B cell (primary cell): ENCODE data around the gene ARHGEF17. TPM values are rescaled to one million over a fixed set of nuclear protein-coding genes. Genes with fewer than 3 reads are reported as not detected.
A peak's percentile ranks its signal among the peaks of the same experiment; 100 is the strongest.

Source experiments
- ATAC-seq: fragments of 200-7000 bp; cut with Tn5 transposase; one replicate; pipeline ENCODE4 v1.10.0; 2021; ENCODE audit warnings: low read depth, mild to moderate bottlenecking, moderate number of reproducible peaks, moderate library complexity
- CTCF ChIA-PET: fragments of 350-600 bp; sonication (Branson Sonifier 250); formaldehyde crosslinking; loops from one replicate; lab custom pipeline; 2021; ENCODE audit warnings: antibody characterized with exemption, inconsistent platforms; lab: Charles Lee
- POLR2A ChIA-PET: fragments of 350-600 bp; sonication (Branson Sonifier 250); formaldehyde crosslinking; loops from one replicate; lab custom pipeline; 2021; ENCODE audit warnings: antibody characterized with exemption; lab: Charles Lee
- DNase-seq: peaks from one replicate; pipeline ENCODE4 v3.0.0; 2013
- H2AFZ ChIP-seq: 2 replicates; pipeline ENCODE4 v1.6.1; 2012; ENCODE audit warnings: mild to moderate bottlenecking, low read depth, low read length; ENCODE audit not compliant: insufficient read depth, poor library complexity, severe bottlenecking
- H3K27ac ChIP-seq, 2 donors: 1 replicate in 1 of 2; 2 replicates in 1 of 2; pipeline ENCODE4 v1.5.1; 2012 to 2013; ENCODE audit warnings: low read length in 2 of 2, mild to moderate bottlenecking in 2 of 2, moderate library complexity in 1 of 2
- H3K27me3 ChIP-seq, 4 experiments: fragments of 200-600 bp in 1 of 4; sonication (generic) in 1 of 4; replicated peaks in 1 of 4; 1 replicate in 2 of 4; 2 replicates in 2 of 4; pipeline versions ENCODE4 v1.6.1 to v1.7.0; 2013 to 2016; ENCODE audit warnings: low read length in 3 of 4, mild to moderate bottlenecking in 2 of 4, mixed read lengths in 1 of 4, moderate library complexity in 1 of 4; ENCODE audit not compliant: insufficient read depth in 4 of 4, control insufficient read depth in 3 of 4; ENCODE audit errors: control extremely low read depth in 1 of 4
- H3K36me3 ChIP-seq, 2 experiments: replicated peaks in 1 of 2; 1 replicate in 1 of 2; 2 replicates in 1 of 2; pipeline versions ENCODE4 v1.6.1 to v1.7.1; 2013; ENCODE audit warnings: low read length in 1 of 2; ENCODE audit not compliant: insufficient read depth in 2 of 2, control insufficient read depth in 1 of 2; ENCODE audit errors: control extremely low read depth in 1 of 2, extremely low read depth in 1 of 2
- H3K4me1 ChIP-seq, 2 donors: fragments of 200-600 bp in 1 of 2; sonication (generic) in 1 of 2; 1 replicate in 1 of 2; 2 replicates in 1 of 2; pipeline versions ENCODE4 v1.5.1 to v1.6.1; 2013 to 2017; ENCODE audit warnings: low read length in 2 of 2; ENCODE audit not compliant: control insufficient read depth in 2 of 2, insufficient read depth in 2 of 2
- H3K4me2 ChIP-seq: replicated peaks from 2 replicates; pipeline ENCODE3; 2012; ENCODE audit warnings: mild to moderate bottlenecking, low read depth, low read length; ENCODE audit not compliant: poor library complexity, severe bottlenecking
- H3K4me3 ChIP-seq, 5 experiments: fragments of 200-600 bp in 1 of 5; sonication (generic) in 1 of 5; 1 replicate in 3 of 5; 2 replicates in 2 of 5; pipeline versions ENCODE4 v1.5.1 to v1.7.0; 2011 to 2016; ENCODE audit warnings: low read length in 4 of 5, mild to moderate bottlenecking in 4 of 5, low read depth in 2 of 5, control low read depth in 1 of 5, moderate library complexity in 1 of 5; ENCODE audit not compliant: insufficient read depth in 1 of 5; ENCODE audit errors: control extremely low read depth in 1 of 5, extremely low read depth in 1 of 5
- H3K79me2 ChIP-seq: fragments of 200-600 bp; sonication (generic); one replicate; pipeline ENCODE4 v1.6.0; 2016; ENCODE audit warnings: low read length; ENCODE audit not compliant: control insufficient read depth, insufficient read depth
- H3K9ac ChIP-seq: fragments of 200-600 bp; sonication (generic); 2 replicates; pipeline ENCODE4 v1.6.1; 2017; ENCODE audit warnings: mild to moderate bottlenecking, low read length, moderate library complexity
- H3K9me3 ChIP-seq, 3 donors: one replicate each; pipeline versions ENCODE4 v1.6.1 to v1.7.1; 2013; ENCODE audit warnings: low read length in 2 of 3; ENCODE audit not compliant: control insufficient read depth in 2 of 3, insufficient read depth in 1 of 3; ENCODE audit errors: control extremely low read depth in 1 of 3
- H4K20me1 ChIP-seq: 2 replicates; pipeline ENCODE4 v1.6.0; 2012; ENCODE audit warnings: mild to moderate bottlenecking, low read length; ENCODE audit not compliant: insufficient read depth, control insufficient read depth, poor library complexity, severe bottlenecking
- H3K27ac Mint-ChIP-seq: one replicate; pipeline ENCODE4 v1.8.0; 2021; ENCODE audit warnings: mixed read lengths
- H3K27me3 Mint-ChIP-seq: one replicate; pipeline ENCODE4 v1.8.0; 2021; ENCODE audit warnings: mixed read lengths
- H3K4me1 Mint-ChIP-seq: one replicate; pipeline ENCODE4 v1.8.0; 2021; ENCODE audit warnings: mixed read lengths
- H3K4me3 Mint-ChIP-seq: one replicate; pipeline ENCODE4 v1.8.0; 2021; ENCODE audit warnings: mixed read lengths
- H3K9me3 Mint-ChIP-seq: one replicate; pipeline ENCODE4 v1.8.0; 2022; ENCODE audit warnings: mixed read lengths; ENCODE audit not compliant: insufficient read depth
- CTCF ChIP-seq: fragments of 200-600 bp; IDR thresholded peaks from one replicate; pipeline ENCODE4 v1.8.0; 2022; ENCODE audit warnings: antibody characterized with exemption, mild to moderate bottlenecking
- EZH2 ChIP-seq: IDR thresholded peaks from 2 replicates; pipeline ENCODE4 v1.6.1; 2012; ENCODE audit warnings: borderline replicate concordance, low read depth, mild to moderate bottlenecking, moderate library complexity, low read length; ENCODE audit not compliant: insufficient read depth, poor library complexity, severe bottlenecking
- WGBS: methylation state at CpG from one replicate; pipeline ENCODE4 v1.1.5; 2013; ENCODE audit warnings: missing lambda C conversion rate; ENCODE audit not compliant: insufficient coverage; 5-methylcytosine and 5-hydroxymethylcytosine counted together
- intact Hi-C: fragments of 100-400 bp; cut with micrococcal nuclease; formaldehyde crosslinking; loops from one replicate; pipeline ENCODE4 v1.10.0; 2022
- polyA plus RNA-seq: library from polyadenylated mRNA; depleted of rRNA; stranded (reverse); fragments of >200 nt; gene quantifications from 2 replicates; pipeline ENCODE4 v1.2.3, GENCODE V29; 2012
- total RNA-seq, 2 donors: library from RNA; stranded (reverse); fragments of 120-200 nt in 1 of 2; gene quantifications; 1 replicate in 1 of 2; 2 replicates in 1 of 2; pipeline versions ENCODE4 v1.2.3 to v1.2.4, GENCODE V29; 2013 to 2022

The ARHGEF17 gene
- total and polyA plus RNA-seq, 2 donors (not counting 1 experiment from before 2014, with no cell fraction given), result 0.05 TPM; not detected in 1

GRCh38 chr11:73376803-73377629 lies 68.9 kb downstream of the ARHGEF17 start:
- ATAC-seq (peak; percentile 39), DNase-seq (peak; percentile 82)
- peaks cover 68 to 84% of the 10 kb centered on the region in 2 donors for H3K4me1 ChIP-seq
- Mint-ChIP-seq H3K27me3 (no peaks in the 10 kb centered on the region), H3K9me3 (no peaks in the 10 kb centered on the region), H3K4me3 (peak overlapping the region; percentile 100), H3K27ac (peak overlapping the region; percentile 99), H3K4me1 (peaks cover 75% of the 10 kb centered on the region)
- TF ChIP-seq CTCF (no peak), EZH2 (no peak)
- H3K79me2 ChIP-seq, result peaks cover 77% of the 10 kb centered on the region
- H3K4me3 ChIP-seq, result peak overlapping the region; percentile 62 to 95 (median 92)
- H3K27ac ChIP-seq, result peak overlapping the region; percentile 98
- H3K27me3 ChIP-seq, result no peaks in the 10 kb centered on the region
- H4K20me1 ChIP-seq, result peaks cover 44% of the 10 kb centered on the region
- peak overlapping the region; percentile 77 for H2AFZ ChIP-seq
- peak overlapping the region; percentile 98 for H3K9ac ChIP-seq
- peaks cover 0 to 21% of the 10 kb centered on the region in 2 experiments for H3K36me3 ChIP-seq
- CTCF ChIA-PET, result interaction anchor here (0.7 to 23.8 kb wide), 5 partner anchors 11 to 283 kb away, joined by 3 to 311 read pairs (median 3); no protein-coding TSS in a partner anchor
- H3K4me2 ChIP-seq, result peak overlapping the region; percentile 89
- no peaks in the 10 kb centered on the region for H3K9me3 ChIP-seq
- POLR2A ChIA-PET, result interaction anchor here (0.6 to 2.0 kb wide), 6 partner anchors 8 to 234 kb away, joined by 3 to 13 read pairs (median 4); no protein-coding TSS in a partner anchor
- under 1% methylated on average over 56 of the region's 56 CpGs for WGBS
- intact Hi-C loops, result loop anchor here (1.0 to 2.0 kb wide), 5 partner anchors 8 to 562 kb away; partner anchors contain the start of gene ATG16L2
